Astrocyte (in vitro differentiated cells and primary cell): Measurements from ENCODE around the gene LEFTY2. TPM values are rescaled to one million over a fixed set of nuclear protein-coding genes. Genes with fewer than 3 reads are reported as not detected.
A peak's percentile ranks its signal among the peaks of the same experiment; 100 is the strongest.

Source experiments
- DNase-seq: peaks from one replicate; pipeline ENCODE4 v3.0.0-alpha.2; 2010; ENCODE audit warnings: low read depth
- FAIRE-seq: peaks from 2 replicates; lab custom pipeline; 2011; peaks lifted over from hg19 to GRCh38; lab: Jason Lieb, UNC
- H2AFZ ChIP-seq: 2 replicates; pipeline ENCODE4 v1.6.0; 2012; ENCODE audit warnings: low read depth, low read length, inconsistent platforms
- H3K27ac ChIP-seq: 2 replicates; pipeline ENCODE4 v1.5.1; 2011; ENCODE audit warnings: low read depth, low read length, inconsistent platforms
- H3K27me3 ChIP-seq: 2 replicates; pipeline ENCODE4 v1.6.0; 2011; ENCODE audit warnings: low read length, inconsistent platforms; ENCODE audit not compliant: insufficient read depth
- H3K36me3 ChIP-seq: 2 replicates; pipeline ENCODE4 v1.5.1; 2011; ENCODE audit warnings: low read length, inconsistent platforms; ENCODE audit not compliant: insufficient read depth
- H3K4me1 ChIP-seq: 2 replicates; pipeline ENCODE4 v1.5.1; 2011; ENCODE audit warnings: low read length, inconsistent platforms; ENCODE audit not compliant: insufficient read depth
- H3K4me2 ChIP-seq: 2 replicates; pipeline ENCODE4 v1.6.0; 2012; ENCODE audit warnings: low read length, inconsistent platforms
- H3K4me3 ChIP-seq: 2 replicates; pipeline ENCODE4 v1.5.1; 2011; ENCODE audit warnings: low read depth, mild to moderate bottlenecking, low read length, inconsistent platforms; ENCODE audit not compliant: insufficient read depth
- H3K79me2 ChIP-seq: 2 replicates; pipeline ENCODE4 v1.6.0; 2012; ENCODE audit warnings: mild to moderate bottlenecking, low read length, inconsistent platforms; ENCODE audit not compliant: insufficient read depth
- H3K9ac ChIP-seq: 2 replicates; pipeline ENCODE4 v1.6.0; 2012; ENCODE audit warnings: mild to moderate bottlenecking, low read length, inconsistent platforms
- H3K9me3 ChIP-seq: 2 replicates; pipeline ENCODE4 v1.5.1; 2012; ENCODE audit warnings: low read depth, mild to moderate bottlenecking, low read length, inconsistent platforms; ENCODE audit not compliant: insufficient read depth
- H4K20me1 ChIP-seq: 2 replicates; pipeline ENCODE4 v1.6.0; 2012; ENCODE audit warnings: low read length, inconsistent platforms; ENCODE audit not compliant: insufficient read depth
- H3K27ac Mint-ChIP-seq: one replicate; pipeline ENCODE4 v1.8.0; 2021; ENCODE audit warnings: mild to moderate bottlenecking, mixed read lengths; ENCODE audit not compliant: unreplicated experiment
- H3K27me3 Mint-ChIP-seq: one replicate; pipeline ENCODE4 v1.8.0; 2021; ENCODE audit warnings: low read depth, mixed read lengths; ENCODE audit not compliant: unreplicated experiment
- H3K36me3 Mint-ChIP-seq: one replicate; pipeline ENCODE4 v1.8.0; 2021; ENCODE audit warnings: low read depth, mixed read lengths; ENCODE audit not compliant: unreplicated experiment
- H3K4me1 Mint-ChIP-seq: one replicate; pipeline ENCODE4 v1.8.0; 2021; ENCODE audit warnings: low read depth, mixed read lengths; ENCODE audit not compliant: unreplicated experiment
- H3K4me3 Mint-ChIP-seq: one replicate; pipeline ENCODE4 v1.8.0; 2021; ENCODE audit warnings: mild to moderate bottlenecking, moderate library complexity, mixed read lengths; ENCODE audit not compliant: unreplicated experiment
- H3K9me3 Mint-ChIP-seq: one replicate; pipeline ENCODE4 v1.8.0; 2021; ENCODE audit warnings: mild to moderate bottlenecking, mixed read lengths; ENCODE audit not compliant: unreplicated experiment
- CTCF ChIP-seq: IDR thresholded peaks from 2 replicates; pipeline ENCODE4 v1.5.1; 2011; ENCODE audit warnings: low read depth, mild to moderate bottlenecking, inconsistent platforms, low read length, moderate library complexity; ENCODE audit not compliant: insufficient read depth
- EZH2 ChIP-seq: IDR thresholded peaks from 2 replicates; pipeline ENCODE4 v1.6.1; 2012; ENCODE audit warnings: mild to moderate bottlenecking, low read length, inconsistent platforms; ENCODE audit not compliant: insufficient read depth
- total RNA-seq: library from RNA; stranded (reverse); gene quantifications from 2 replicates; pipeline ENCODE4 v1.2.1, GENCODE V29; 2021

LEFTY2 gene
- total RNA-seq, 1 donor from 2014 or later: 7.0 TPM

- FAIRE-seq (no peak), DNase-seq (peak; percentile 10)
- no peaks in the 10 kb centered on the region for H3K27me3 Mint-ChIP-seq
- no peaks in the 10 kb centered on the region for H3K9me3 ChIP-seq
- H3K27ac ChIP-seq: no peak overlapping the region
- H3K4me1 Mint-ChIP-seq: peaks cover 4% of the 10 kb centered on the region
- H3K4me3 Mint-ChIP-seq: no peak overlapping the region
- peak overlapping the region; percentile 1 for H3K27ac Mint-ChIP-seq
- H3K9me3 Mint-ChIP-seq: no peaks in the 10 kb centered on the region
- peaks cover 23% of the 10 kb centered on the region for H3K36me3 Mint-ChIP-seq
- H2AFZ ChIP-seq: no peak overlapping the region
- no peaks in the 10 kb centered on the region for H3K27me3 ChIP-seq
- TF ChIP-seq CTCF: no peak
- TF ChIP-seq EZH2: no peak
- peaks cover 7% of the 10 kb centered on the region for H3K4me1 ChIP-seq
- H3K36me3 ChIP-seq: peaks cover 3% of the 10 kb centered on the region
- no peak overlapping the region for H3K4me2 ChIP-seq
- H3K9ac ChIP-seq: no peak overlapping the region
- H4K20me1 ChIP-seq: no peaks in the 10 kb centered on the region
- no peak overlapping the region for H3K4me3 ChIP-seq
- no peaks in the 10 kb centered on the region for H3K79me2 ChIP-seq
Measured at GRCh38 chr1:225915538-225915991, 25.5 kb downstream of the LEFTY2 start.

DNA sequence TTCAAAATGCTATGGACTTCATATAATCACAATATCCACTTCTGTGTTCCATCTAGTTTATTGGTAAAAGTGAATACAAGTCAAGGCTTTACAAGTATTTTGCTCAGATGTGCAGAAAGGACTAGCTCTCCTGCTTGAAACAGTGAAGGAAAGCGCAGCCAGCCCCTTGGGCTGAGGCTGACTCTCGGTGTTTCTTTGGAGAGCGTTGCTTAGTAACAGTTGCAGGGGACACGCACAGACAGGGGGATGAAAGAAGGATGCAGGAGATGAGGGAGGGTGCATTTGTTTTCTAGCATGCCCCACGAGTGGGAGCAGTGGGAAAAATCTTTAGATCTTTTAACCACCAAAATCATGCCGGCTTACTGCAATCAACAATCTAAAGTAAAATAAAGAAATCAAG lies 26.1 kb downstream of the LEFTY2 start:
- no peak for FAIRE-seq
- peak overlapping the region; percentile 1 for H3K27ac Mint-ChIP-seq
- no peak overlapping the region for H3K27ac ChIP-seq

More for the DNA sequence above, 26.1 kb downstream of the LEFTY2 start:
- Histone ChIP-seq H3K4me2 (no peak overlapping the region), H3K9me3 (no peaks in the 10 kb centered on the region), H3K4me3 (no peak overlapping the region), H2AFZ (no peak overlapping the region), H3K9ac (no peak overlapping the region), H3K27me3 (no peaks in the 10 kb centered on the region), H3K79me2 (no peaks in the 10 kb centered on the region), H3K4me1 (peaks cover 6% of the 10 kb centered on the region), H4K20me1 (no peaks in the 10 kb centered on the region), H3K36me3 (peaks cover 3% of the 10 kb centered on the region)
- Mint-ChIP-seq H3K4me3 (peak overlapping the region; percentile 47), H3K36me3 (peaks cover 22% of the 10 kb centered on the region), H3K27me3 (peaks cover 4% of the 10 kb centered on the region), H3K4me1 (peaks cover 4% of the 10 kb centered on the region), H3K9me3 (no peaks in the 10 kb centered on the region)
- TF ChIP-seq CTCF (no peak), EZH2 (no peak)
- no peak for DNase-seq
